IMR-90 (cell line): ENCODE measurements around the gene SLC25A33. TPM values are rescaled to one million over a fixed set of nuclear protein-coding genes. Genes with fewer than 3 reads are reported as not detected.
"Not testable (repeated sequence)": the region's sequence is repeated elsewhere in the genome, so short reads cannot be mapped to it uniquely, and the experiment has no call there.

Source experiments
- ATAC-seq: fragments of 200-7000 bp; cut with Tn5 transposase; 2 replicates; pipeline ENCODE4 v1.9.1; 2020; ENCODE audit warnings: low read depth, mild to moderate bottlenecking, moderate library complexity
- BruUV-seq: library from RNA; stranded (reverse); fragments of 400-500 nt; replicated peaks from 2 replicates; lab custom pipeline; 2021; lab: Mats Ljungman, UMichigan
- CTCF ChIA-PET: fragments of 300-600 bp; formaldehyde crosslinking; extraction: SDS; loops from one replicate; lab custom pipeline; 2021; ENCODE audit warnings: antibody characterized with exemption; lab: Yijun Ruan, JAX
- POLR2A ChIA-PET: fragments of 300-600 bp; sonication (Branson Sonifier 250); formaldehyde crosslinking; loops from one replicate; lab custom pipeline; 2022; ENCODE audit warnings: antibody characterized with exemption; ENCODE audit not compliant: unreplicated experiment; lab: Charles Lee
- DNase-seq: peaks from one replicate; pipeline ENCODE4 v3.0.0; 2013
- H2AFZ ChIP-seq: replicated peaks from 2 replicates; pipeline ENCODE3; 2013; ENCODE audit warnings: low read length, mild to moderate bottlenecking; ENCODE audit not compliant: poor library complexity
- H2AK5ac ChIP-seq: 2 replicates; pipeline ENCODE4 v1.6.1; 2013; ENCODE audit warnings: low read depth, low read length, inconsistent platforms
- H2AK9ac ChIP-seq: replicated peaks from 2 replicates; pipeline ENCODE3; 2013; ENCODE audit warnings: mild to moderate bottlenecking, low read depth, low read length, moderate library complexity; ENCODE audit not compliant: poor library complexity
- H2BK120ac ChIP-seq: 2 replicates; pipeline ENCODE4 v1.6.1; 2013; ENCODE audit warnings: low read depth, low read length, inconsistent platforms
- H2BK15ac ChIP-seq: 3 replicates; pipeline ENCODE4 v1.6.1; 2013; ENCODE audit warnings: low read depth, low read length, inconsistent platforms
- H2BK20ac ChIP-seq: 2 replicates; pipeline ENCODE4 v1.6.1; 2013; ENCODE audit warnings: low read depth, mild to moderate bottlenecking, inconsistent platforms, low read length, moderate library complexity
- H2BK5ac ChIP-seq: 2 replicates; pipeline ENCODE4 v1.6.1; 2013; ENCODE audit warnings: mild to moderate bottlenecking, low read depth, low read length, inconsistent platforms; ENCODE audit not compliant: poor library complexity, severe bottlenecking
- H3K14ac ChIP-seq: replicated peaks from 2 replicates; pipeline ENCODE4 v1.6.1; 2013; ENCODE audit warnings: low read depth, low read length, inconsistent platforms
- H3K18ac ChIP-seq: 2 replicates; pipeline ENCODE4 v1.6.1; 2013; ENCODE audit warnings: low read depth, low read length, control low read depth
- H3K23ac ChIP-seq: 2 replicates; pipeline ENCODE4 v1.6.1; 2013; ENCODE audit warnings: low read depth, low read length, inconsistent platforms
- H3K27ac ChIP-seq: 2 replicates; pipeline ENCODE4 v1.5.1; 2013; ENCODE audit warnings: mild to moderate bottlenecking, control low read depth, low read length; ENCODE audit not compliant: insufficient read depth
- H3K27me3 ChIP-seq: 2 replicates; pipeline ENCODE4 v1.6.1; 2013; ENCODE audit warnings: low read length; ENCODE audit not compliant: control insufficient read depth, insufficient read depth
- H3K36me3 ChIP-seq: 2 replicates; pipeline ENCODE4 v1.6.1; 2013; ENCODE audit warnings: low read length, mixed read lengths; ENCODE audit not compliant: control insufficient read depth, insufficient read depth
- H3K4ac ChIP-seq: 2 replicates; pipeline ENCODE4 v1.6.1; 2013; ENCODE audit warnings: low read depth, low read length, inconsistent platforms
- H3K4me1 ChIP-seq: 2 replicates; pipeline ENCODE4 v1.6.1; 2013; ENCODE audit warnings: low read length, mixed read lengths; ENCODE audit not compliant: control insufficient read depth, insufficient read depth
- H3K4me2 ChIP-seq: 2 replicates; pipeline ENCODE4 v1.6.1; 2013; ENCODE audit warnings: low read depth, mild to moderate bottlenecking, control low read depth, low read length, moderate library complexity
- H3K4me3 ChIP-seq: 2 replicates; pipeline ENCODE4 v1.5.1; 2013; ENCODE audit warnings: low read depth, mild to moderate bottlenecking, control low read depth, low read length, moderate library complexity; ENCODE audit not compliant: insufficient read depth
- H3K56ac ChIP-seq: 2 replicates; pipeline ENCODE4 v1.6.1; 2013; ENCODE audit warnings: low read length, inconsistent platforms; ENCODE audit not compliant: insufficient read depth; ENCODE audit errors: extremely low read depth
- H3K79me1 ChIP-seq, 2 experiments: 2 replicates each; pipeline ENCODE4 v1.6.1; 2013; ENCODE audit warnings: low read length in 2 of 2, inconsistent platforms in 1 of 2, low read depth in 1 of 2
- H3K9ac ChIP-seq: 2 replicates; pipeline ENCODE4 v1.6.1; 2013; ENCODE audit warnings: low read depth, low read length, control low read depth
- H3K9me1 ChIP-seq: 2 replicates; pipeline ENCODE4 v1.6.1; 2013; ENCODE audit warnings: low read length, inconsistent platforms; ENCODE audit not compliant: insufficient read depth
- H3K9me3 ChIP-seq: 2 replicates; pipeline ENCODE4 v1.6.1; 2013; ENCODE audit warnings: low read length; ENCODE audit not compliant: control insufficient read depth, insufficient read depth
- H4K20me1 ChIP-seq: 2 replicates; pipeline ENCODE4 v1.6.1; 2013; ENCODE audit warnings: low read length, inconsistent platforms; ENCODE audit not compliant: insufficient read depth
- H4K5ac ChIP-seq: 2 replicates; pipeline ENCODE4 v1.6.1; 2013; ENCODE audit warnings: mild to moderate bottlenecking, low read depth, low read length, control low read depth
- H4K8ac ChIP-seq, 2 experiments: 2 replicates each; pipeline ENCODE4 v1.6.1; 2013; ENCODE audit warnings: low read depth in 2 of 2, low read length in 2 of 2, control low read depth in 1 of 2, inconsistent platforms in 1 of 2
- H4K91ac ChIP-seq: 2 replicates; pipeline ENCODE4 v1.6.1; 2013; ENCODE audit warnings: low read depth, low read length, inconsistent platforms; ENCODE audit not compliant: insufficient read depth
- WGBS, 2 experiments: methylation state at CpG; one replicate each; pipeline versions ENCODE4 v1.1.5 to v1.1.7; 2013; ENCODE audit warnings: missing lambda C conversion rate in 2 of 2; ENCODE audit not compliant: insufficient read length in 1 of 2; ENCODE audit errors: extremely low coverage in 2 of 2; 5-methylcytosine and 5-hydroxymethylcytosine counted together
- dilution Hi-C: fragments of 300-500 bp; cut with HindIII; formaldehyde crosslinking; loops from one replicate; pipeline ENCODE4 v1.14.3; 2018; ENCODE audit warnings: low sequenced_read_pairs; ENCODE audit not compliant: unreplicated experiment
- in situ Hi-C: fragments of 300-500 bp; cut with MboI; formaldehyde crosslinking; loops from 3 replicates; pipeline ENCODE4 v1.14.3; 2019; ENCODE audit warnings: low sequenced_read_pairs, inconsistent platforms, mixed read lengths
- intact Hi-C: fragments of 100-400 bp; cut with micrococcal nuclease; formaldehyde crosslinking; loops from 2 replicates; pipeline ENCODE4 v1.10.0; 2022
- polyA plus RNA-seq, 3 experiments: library from polyadenylated mRNA; depleted of rRNA; stranded (reverse); fragments of >200 nt; gene quantifications; 2 replicates each; pipeline ENCODE4 v1.2.3, GENCODE V29; 2012; ENCODE audit warnings: low replicate concordance in 1 of 3
- total RNA-seq: library from RNA; depleted of rRNA; stranded (reverse); fragments of >200 nt; gene quantifications from 2 replicates; pipeline ENCODE4 v1.2.3, GENCODE V29; 2012

SLC25A33 gene
- total and polyA plus RNA-seq, 2 of the 4 experiments (the other 2 are of a cell fraction) = 2.5 to 3.0 TPM

- H3K9me1 ChIP-seq, H2AK5ac ChIP-seq, CTCF ChIA-PET, H2BK20ac ChIP-seq, H4K20me1 ChIP-seq, H3K4me3 ChIP-seq, H3K36me3 ChIP-seq, dilution Hi-C loops, H3K14ac ChIP-seq, H3K4me1 ChIP-seq, intact Hi-C loops, in situ Hi-C loops, DNase-seq, H3K18ac ChIP-seq, H4K91ac ChIP-seq, H2BK5ac ChIP-seq, H3K4ac ChIP-seq, POLR2A ChIA-PET, H3K23ac ChIP-seq, H2AFZ ChIP-seq, H2BK15ac ChIP-seq, H3K27me3 ChIP-seq, H3K4me2 ChIP-seq, H2AK9ac ChIP-seq, H3K9me3 ChIP-seq, H3K27ac ChIP-seq, BruUV-seq, H2BK120ac ChIP-seq, H3K56ac ChIP-seq, H4K5ac ChIP-seq, H4K8ac ChIP-seq, H3K9ac ChIP-seq, ATAC-seq: not testable (repeated sequence)
- WGBS, 2 experiments = no CpG with 5 or more reads among the region's 17 CpGs
- H3K79me1 ChIP-seq = peaks cover 0 to 13% of the 10 kb centered on the region in 2 experiments; a peak in 2 of 4 replicates
These were observed 20.8 kb downstream of the SLC25A33 start for GRCh38 chr1:9560090-9560489.
